ENCODE measurements around the gene CTNNBIP1.

DNA sequence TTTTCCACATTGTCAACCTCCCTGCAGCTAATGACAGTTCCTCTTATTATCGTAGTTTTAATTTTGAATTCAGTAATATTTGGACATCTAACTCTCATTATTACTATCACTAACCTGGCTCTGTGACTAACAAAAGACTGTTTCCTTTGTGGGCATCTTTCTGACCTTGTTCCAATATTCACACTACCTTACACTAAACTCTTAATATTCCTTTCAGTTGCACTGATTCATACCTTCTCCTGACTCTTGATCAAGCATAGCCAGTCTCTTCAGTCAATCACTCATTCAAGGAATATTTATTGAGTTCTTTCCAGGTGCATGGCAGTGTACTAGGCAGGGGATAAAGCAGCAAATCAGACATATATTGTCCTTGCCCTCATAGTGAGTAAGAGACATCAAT, 7.8 kb upstream of the CTNNBIP1 start:
- TF ChIP-seq CTCF (IDR thresholded peaks at IDR 0.05) (no peak), POLR2A (IDR thresholded peaks at IDR 0.05) (no peak)

All from lower leg skin (tissue), 3 donors.